ENCODE data around the gene MT1X. TPM values are rescaled to one million over a fixed set of nuclear protein-coding genes. Genes with fewer than 3 reads are reported as not detected.

MT1X gene
- total and polyA plus RNA-seq, 2 of the 13 experiments (the other 11 are each of a cell fraction or from before 2014, with no cell fraction given) = 19.7 to 288 TPM

DNA sequence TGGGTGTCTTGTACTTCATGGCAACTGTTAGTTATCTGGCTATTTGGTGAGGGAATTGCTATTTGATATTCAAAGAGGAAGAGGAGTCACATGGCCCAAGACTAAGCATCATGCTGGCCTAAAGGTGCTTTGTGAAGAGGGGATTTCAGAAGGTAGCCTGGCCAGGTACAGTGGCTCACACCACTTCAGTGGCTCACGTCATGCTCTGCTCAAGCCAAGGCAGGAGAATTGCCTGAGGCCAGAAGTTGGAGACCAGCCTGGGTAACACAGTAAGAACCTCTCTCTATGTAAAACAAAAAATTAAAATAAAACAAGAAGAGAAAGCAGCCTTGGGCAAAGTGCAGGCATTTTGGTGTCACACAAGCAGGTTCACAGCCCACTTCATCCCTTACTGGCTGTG is 37.0 kb upstream of the MT1X start (continued):
- TF ChIP-seq, protein P1, sequence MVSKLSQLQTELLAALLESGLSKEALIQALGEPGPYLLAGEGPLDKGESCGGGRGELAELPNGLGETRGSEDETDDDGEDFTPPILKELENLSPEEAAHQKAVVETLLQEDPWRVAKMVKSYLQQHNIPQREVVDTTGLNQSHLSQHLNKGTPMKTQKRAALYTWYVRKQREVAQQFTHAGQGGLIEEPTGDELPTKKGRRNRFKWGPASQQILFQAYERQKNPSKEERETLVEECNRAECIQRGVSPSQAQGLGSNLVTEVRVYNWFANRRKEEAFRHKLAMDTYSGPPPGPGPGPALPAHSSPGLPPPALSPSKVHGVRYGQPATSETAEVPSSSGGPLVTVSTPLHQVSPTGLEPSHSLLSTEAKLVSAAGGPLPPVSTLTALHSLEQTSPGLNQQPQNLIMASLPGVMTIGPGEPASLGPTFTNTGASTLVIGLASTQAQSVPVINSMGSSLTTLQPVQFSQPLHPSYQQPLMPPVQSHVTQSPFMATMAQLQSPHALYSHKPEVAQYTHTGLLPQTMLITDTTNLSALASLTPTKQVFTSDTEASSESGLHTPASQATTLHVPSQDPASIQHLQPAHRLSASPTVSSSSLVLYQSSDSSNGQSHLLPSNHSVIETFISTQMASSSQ (IDR thresholded peaks at IDR 0.05; ENCODE audit: low read depth) = no peak
- TF ChIP-seq, protein P1 (CRISPR knock-in tag; IDR thresholded peaks at IDR 0.05; ENCODE audit: borderline replicate concordance) = no peak
- no peak for TF ChIP-seq ZBTB1 (CRISPR knock-in tag; IDR thresholded peaks at IDR 0.05; ENCODE audit: borderline replicate concordance)

DNA sequence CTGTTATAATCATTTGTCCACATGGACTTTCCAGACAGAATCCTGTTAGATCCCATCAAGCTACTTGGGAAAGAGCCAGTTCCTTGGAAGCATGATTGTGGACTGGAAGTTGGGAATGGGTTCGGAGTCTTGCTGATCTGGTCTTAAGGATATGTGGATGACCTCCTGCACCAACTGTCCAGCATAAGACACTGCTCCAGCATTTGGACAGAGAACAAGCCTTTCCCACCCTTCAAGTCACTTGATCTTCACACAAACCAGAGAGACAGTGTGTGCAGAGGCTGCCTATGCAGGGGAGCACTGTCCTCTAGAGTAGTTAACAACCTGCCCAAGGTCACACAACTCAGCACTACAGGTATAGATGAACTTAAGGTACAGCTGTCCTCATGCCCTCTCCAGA is 36.4 kb upstream of the MT1X start:
- Histone ChIP-seq H3K27me3 (ENCODE audit: control insufficient read depth in 1 of 2, insufficient read depth in 2 of 2, low read length in 2 of 2) (peaks cover 9 to 42% of the 10 kb centered on the region in 2 experiments; a peak in 4 of 5 replicates), H4K20me1 (ENCODE audit: insufficient read depth, low read length) (no peaks in the 10 kb centered on the region), H3K4me2 (ENCODE audit: low read depth, low read length) (no peak overlapping the region), H3K9ac (ENCODE audit: insufficient read depth, low read depth, low read length) (no peak overlapping the region), H3K4me1 (ENCODE audit: insufficient read depth, low read length) (peaks cover 40% of the 10 kb centered on the region), H3K9me3 (ENCODE audit: low read length) (no peaks in the 10 kb centered on the region), H2AFZ (ENCODE audit: low read length) (no peak overlapping the region), H3K79me2 (ENCODE audit: insufficient read depth, low read length) (no peaks in the 10 kb centered on the region), H3K27ac (ENCODE audit: extremely low read length, insufficient read depth, low read length) (no peak overlapping the region), H3K4me3 (replicated peaks in 1 of 3; ENCODE audit: insufficient read depth in 1 of 3, low read depth in 2 of 3, low read length in 3 of 3) (no peak overlapping the region), H3K36me3 (replicated peaks in 1 of 2; ENCODE audit: control insufficient read depth in 1 of 2, insufficient read depth in 2 of 2, low read length in 2 of 2) (no peaks in the 10 kb centered on the region)
- WGBS (ENCODE audit: low lambda C conversion rate) = 0% methylated on average over 1 of the region's 1 CpG
- in situ Hi-C loops (cut with HindIII; ENCODE audit: extremely low pct_ligation_motif_present, low pct_unique_long_range_greater_than_20kb) = no loop called here
- no TSS peak for BruUV-seq (replicated peaks)
- CTCF ChIA-PET (ENCODE audit: low intra/inter-chr PET ratio, low total read pairs) = no interaction called here
- no peak for FAIRE-seq
- ATAC-seq = no peak
- no peak for DNase-seq (ENCODE audit: low spot score)
- intact Hi-C loops (cut with micrococcal nuclease; ENCODE audit: unreplicated experiment) = no loop called here
- POLR2A ChIA-PET = no interaction called here
- TF ChIP-seq, protein P2, sequence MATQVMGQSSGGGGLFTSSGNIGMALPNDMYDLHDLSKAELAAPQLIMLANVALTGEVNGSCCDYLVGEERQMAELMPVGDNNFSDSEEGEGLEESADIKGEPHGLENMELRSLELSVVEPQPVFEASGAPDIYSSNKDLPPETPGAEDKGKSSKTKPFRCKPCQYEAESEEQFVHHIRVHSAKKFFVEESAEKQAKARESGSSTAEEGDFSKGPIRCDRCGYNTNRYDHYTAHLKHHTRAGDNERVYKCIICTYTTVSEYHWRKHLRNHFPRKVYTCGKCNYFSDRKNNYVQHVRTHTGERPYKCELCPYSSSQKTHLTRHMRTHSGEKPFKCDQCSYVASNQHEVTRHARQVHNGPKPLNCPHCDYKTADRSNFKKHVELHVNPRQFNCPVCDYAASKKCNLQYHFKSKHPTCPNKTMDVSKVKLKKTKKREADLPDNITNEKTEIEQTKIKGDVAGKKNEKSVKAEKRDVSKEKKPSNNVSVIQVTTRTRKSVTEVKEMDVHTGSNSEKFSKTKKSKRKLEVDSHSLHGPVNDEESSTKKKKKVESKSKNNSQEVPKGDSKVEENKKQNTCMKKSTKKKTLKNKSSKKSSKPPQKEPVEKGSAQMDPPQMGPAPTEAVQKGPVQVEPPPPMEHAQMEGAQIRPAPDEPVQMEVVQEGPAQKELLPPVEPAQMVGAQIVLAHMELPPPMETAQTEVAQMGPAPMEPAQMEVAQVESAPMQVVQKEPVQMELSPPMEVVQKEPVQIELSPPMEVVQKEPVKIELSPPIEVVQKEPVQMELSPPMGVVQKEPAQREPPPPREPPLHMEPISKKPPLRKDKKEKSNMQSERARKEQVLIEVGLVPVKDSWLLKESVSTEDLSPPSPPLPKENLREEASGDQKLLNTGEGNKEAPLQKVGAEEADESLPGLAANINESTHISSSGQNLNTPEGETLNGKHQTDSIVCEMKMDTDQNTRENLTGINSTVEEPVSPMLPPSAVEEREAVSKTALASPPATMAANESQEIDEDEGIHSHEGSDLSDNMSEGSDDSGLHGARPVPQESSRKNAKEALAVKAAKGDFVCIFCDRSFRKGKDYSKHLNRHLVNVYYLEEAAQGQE (IDR thresholded peaks at IDR 0.05; ENCODE audit: borderline replicate concordance in 1 of 2, low read depth in 1 of 2, low read length in 2 of 2) = 0 out of 4 replicates have a peak, but pooled peaks of 1 of the 2 experiments have one; percentile 27
- TF ChIP-seq, protein P3, sequence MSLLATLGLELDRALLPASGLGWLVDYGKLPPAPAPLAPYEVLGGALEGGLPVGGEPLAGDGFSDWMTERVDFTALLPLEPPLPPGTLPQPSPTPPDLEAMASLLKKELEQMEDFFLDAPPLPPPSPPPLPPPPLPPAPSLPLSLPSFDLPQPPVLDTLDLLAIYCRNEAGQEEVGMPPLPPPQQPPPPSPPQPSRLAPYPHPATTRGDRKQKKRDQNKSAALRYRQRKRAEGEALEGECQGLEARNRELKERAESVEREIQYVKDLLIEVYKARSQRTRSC (CRISPR knock-in tag; IDR thresholded peaks at IDR 0.05; ENCODE audit: low read depth) = no peak

All from HepG2 (cell line).